ENCODE data around the gene HIC1.

The HIC1 gene

GRCh38 chr17:2025220-2025621, 29.7 kb upstream of the HIC1 start, which contains the start of gene RTN4RL1:
Gene RTN4RL1 (minus strand): TSS chr17:2025334. CDS start chr17:2024865, 469 bp downstream.
- peak in 1 of 2 experiments; percentile 41 for DNase-seq

- peak in 1 of 2 experiments; percentile 60 for DNase-seq
Measured at GRCh38 chr17:2025622-2026309, 29.1 kb upstream of the HIC1 start.

DNA sequence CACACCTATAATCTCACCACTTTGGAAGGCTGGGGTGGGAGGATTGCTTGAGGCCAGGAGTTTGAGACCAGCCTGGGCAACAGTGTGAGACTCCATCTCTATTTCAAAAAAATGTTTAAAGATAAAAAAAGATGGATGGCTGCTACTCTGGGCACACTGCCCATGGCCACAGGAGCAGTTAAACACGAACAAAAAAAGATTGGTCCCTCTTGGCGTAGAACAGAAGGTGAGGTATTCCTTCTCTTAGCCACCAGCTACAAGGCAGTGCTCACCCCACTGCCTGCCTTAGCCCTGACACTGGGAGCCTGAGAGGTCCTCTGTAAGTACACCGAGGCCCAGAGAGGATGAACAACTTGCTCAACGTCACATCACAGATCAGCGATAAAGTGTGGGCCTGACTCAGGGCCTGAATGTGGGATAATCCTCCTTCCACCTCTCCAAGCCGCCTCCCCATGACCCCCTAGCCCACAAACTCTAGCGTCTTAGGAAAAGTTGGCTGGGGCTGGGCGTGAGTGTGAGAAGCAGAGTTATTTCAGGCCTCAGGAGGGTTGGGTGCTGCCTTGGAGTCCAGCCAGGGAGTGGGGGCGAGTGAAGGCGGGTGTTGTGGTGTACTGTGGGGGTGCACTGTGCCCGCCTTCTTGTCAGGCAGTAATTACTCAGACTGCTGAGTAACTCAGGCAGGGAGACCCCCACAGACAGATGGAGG, 27.2 kb upstream of the HIC1 start:
- no peak for DNase-seq

- no peak for DNase-seq
Measured at GRCh38 chr17:2028234-2028614, 26.7 kb upstream of the HIC1 start.

GRCh38 chr17:2028737-2029136, 26.2 kb upstream of the HIC1 start:
- DNase-seq: no peak

GRCh38 chr17:2029911-2030778, 24.8 kb upstream of the HIC1 start, which contains the start of gene DPH1:
Gene DPH1 (plus strand): TSS chr17:2030153. CDS start chr17:2030170, 17 bp downstream.
- DNase-seq: peak; percentile 75 to 88

- DNase-seq: no peak
Measured at GRCh38 chr17:2030779-2031163, 24.1 kb upstream of the HIC1 start.

DNA sequence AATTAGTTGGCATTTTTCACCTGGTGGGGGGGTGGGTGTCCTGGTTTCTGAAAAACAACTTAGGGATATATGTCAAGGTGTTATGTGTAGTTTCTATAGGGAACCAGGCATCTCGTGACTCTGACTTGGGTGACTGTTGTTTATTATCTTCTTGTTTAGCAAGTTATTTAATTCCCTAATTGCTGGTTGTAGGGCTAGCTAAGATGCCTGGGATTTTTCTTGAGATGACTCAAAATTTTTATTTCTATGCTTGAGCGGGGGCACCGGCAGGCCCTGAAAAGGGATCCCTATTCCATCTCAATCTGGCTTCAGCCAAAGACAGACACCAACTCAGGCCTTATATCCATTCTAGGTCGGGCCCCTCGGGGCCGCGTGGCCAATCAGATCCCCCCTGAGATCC, 21.8 kb upstream of the HIC1 start:
- DNase-seq: no peak

GRCh38 chr17:2034157-2034556, 20.7 kb upstream of the HIC1 start:
- no peak for DNase-seq

GRCh38 chr17:2034806-2035540, 19.9 kb upstream of the HIC1 start:
- DNase-seq: no peak

- DNase-seq: no peak
Measured at GRCh38 chr17:2035541-2036488, 19.1 kb upstream of the HIC1 start.

DNA sequence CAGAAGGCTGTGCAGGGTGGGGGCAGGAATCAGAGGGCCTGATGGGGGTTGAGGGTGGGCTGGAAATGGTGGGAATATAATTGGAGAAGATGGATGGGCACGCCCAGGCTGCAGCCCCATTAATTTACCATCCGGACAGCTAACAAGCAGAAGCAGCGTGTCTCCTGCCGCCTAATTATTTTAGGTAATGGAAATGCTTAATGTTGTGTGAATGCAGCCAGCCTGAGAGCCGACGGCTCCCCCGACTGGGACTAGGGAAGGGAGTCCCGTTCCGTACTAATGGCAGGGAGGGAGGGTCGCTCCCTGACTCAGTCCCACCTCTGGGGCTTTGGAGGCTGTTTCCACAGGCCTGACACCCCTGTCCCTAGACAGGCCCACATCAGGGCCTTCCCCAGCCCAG, 17.7 kb upstream of the HIC1 start:
- DNase-seq: no peak

DNA sequence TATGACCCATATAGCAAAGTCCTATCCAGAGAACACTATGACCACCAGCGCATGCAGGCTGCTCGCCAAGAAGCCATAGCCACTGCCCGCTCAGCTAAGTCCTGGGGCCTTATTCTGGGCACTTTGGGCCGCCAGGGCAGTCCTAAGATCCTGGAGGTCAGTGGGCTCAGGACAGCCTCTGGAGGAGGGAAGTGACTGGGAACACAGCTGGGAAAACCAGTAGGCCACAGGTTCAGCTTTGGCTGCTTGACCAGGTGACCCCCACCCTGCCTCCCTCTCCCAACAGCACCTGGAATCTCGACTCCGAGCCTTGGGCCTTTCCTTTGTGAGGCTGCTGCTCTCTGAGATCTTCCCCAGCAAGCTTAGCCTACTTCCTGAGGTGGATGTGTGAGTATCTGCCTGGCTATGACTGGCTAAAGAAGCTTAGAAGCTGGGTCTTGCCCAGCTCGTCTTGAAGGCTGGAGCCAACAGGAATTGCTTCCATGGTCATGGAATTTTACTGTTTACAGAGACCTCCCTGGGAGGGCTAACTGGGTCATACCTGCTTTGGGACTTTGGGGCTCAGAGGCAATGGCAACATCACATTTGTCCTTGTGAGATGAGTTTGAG, 14.6 kb upstream of the HIC1 start:
- no peak for DNase-seq

GRCh38 chr17:2040942-2041560, 13.9 kb upstream of the HIC1 start:
- no peak for DNase-seq

DNA sequence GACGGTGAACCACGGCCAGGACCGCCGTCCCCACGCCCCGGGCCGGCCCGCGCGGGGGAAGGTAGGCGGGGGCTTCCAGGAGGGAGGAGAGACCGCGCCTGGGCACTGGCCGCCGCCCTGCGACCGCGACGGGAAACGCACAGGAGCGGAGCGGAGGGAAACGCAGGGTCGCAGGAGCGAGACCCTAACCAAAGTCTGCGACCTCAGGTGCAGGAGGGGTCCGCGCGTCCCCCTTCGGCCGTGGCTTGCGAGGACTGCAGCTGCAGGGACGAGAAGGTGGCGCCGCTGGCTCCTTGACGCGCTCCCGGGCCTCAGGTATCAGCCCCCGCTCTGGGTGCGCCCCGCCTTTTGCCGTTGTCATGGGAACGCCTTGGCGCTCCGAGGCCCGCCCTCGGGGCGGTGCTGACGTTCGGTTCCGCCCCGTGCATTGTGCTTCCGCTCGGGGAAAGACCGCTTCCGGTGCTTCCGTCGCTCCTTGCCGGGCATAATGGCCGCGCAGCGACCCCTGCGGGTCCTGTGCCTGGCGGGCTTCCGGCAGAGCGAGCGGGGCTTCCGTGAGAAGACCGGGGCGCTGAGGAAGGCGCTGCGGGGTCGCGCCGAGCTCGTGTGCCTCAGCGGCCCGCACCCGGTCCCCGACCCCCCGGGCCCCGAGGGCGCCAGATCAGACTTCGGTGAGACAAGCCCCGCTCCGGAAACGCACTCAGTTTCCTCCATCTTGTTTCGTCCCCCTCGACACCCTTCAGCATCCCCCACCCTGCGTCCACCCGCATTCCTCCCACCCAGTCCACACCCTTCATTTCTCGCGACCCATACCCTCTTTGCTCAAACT, 13.1 kb upstream of the HIC1 start, which contains the start of gene OVCA2:
Gene OVCA2 (plus strand): TSS at position 462 of the 829 bp plus-strand sequence. CDS start 26 bp downstream, at position 488.
- peak; percentile 83 to 87 for DNase-seq

GRCh38 chr17:2042390-2042847, 12.5 kb upstream of the HIC1 start:
- DNase-seq: peak in 1 of 2 experiments; percentile 35

DNA sequence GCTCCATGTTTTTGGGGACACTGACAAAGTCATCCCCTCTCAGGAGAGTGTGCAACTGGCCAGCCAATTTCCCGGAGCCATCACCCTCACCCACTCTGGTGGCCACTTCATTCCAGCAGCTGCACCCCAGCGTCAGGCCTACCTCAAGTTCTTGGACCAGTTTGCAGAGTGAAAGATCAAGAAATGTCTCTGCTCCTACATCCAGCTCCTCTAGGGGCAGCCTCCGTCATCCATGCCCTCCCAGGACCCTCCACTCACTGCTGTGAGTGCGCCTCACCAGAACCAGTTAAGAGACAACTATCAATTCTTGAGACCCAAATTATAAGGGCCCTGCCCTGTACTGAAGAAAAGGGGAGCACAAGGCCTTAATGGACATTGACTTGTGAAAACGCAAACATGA, 12.0 kb upstream of the HIC1 start:
- no peak for DNase-seq

- peak in 1 of 2 experiments; percentile 53 for DNase-seq
Measured at GRCh38 chr17:2043785-2044184, 11.1 kb upstream of the HIC1 start.

DNA sequence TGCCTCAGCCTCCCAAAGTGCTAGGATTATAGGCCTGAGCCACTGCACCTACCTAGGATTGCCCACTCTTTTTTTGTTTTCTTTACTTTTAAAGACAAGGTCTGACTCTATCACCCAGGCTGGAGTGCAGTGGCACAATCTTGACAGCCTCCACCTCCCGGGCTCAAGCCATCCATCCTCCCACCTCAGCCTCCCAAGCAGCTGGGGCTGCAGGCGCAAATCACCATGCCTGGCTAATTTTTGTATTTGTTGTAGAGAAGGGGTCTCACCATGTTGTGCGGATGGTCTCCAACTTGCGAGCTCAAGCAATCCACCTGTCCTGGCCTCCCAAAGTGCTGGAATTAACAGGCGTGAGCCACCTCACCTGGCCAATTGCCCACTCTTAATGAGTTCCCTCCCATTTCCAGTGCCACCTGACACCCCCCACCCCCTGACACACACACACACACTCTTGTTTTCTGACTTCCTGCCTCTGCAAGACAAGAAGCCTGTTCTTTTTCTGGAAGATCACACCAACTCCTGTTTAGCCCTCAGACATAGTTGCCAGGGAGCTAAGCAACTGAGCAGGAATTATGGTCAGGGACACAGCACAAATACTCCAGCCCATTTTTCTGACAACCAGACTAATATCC, 10.5 kb upstream of the HIC1 start:
- no peak for DNase-seq

Measured in SW 1271 (cell line).